ENCODE data around the gene SIAH2.

GRCh38 chr3:150747886-150748683 lies 14.9 kb downstream of the SIAH2 start:
- no peak for TF ChIP-seq EZH2 (optimal IDR thresholded peaks at IDR 0.05; ENCODE audit: low read depth, low read length)
- TF ChIP-seq CTCF (IDR thresholded peaks at IDR 0.05; ENCODE audit: low read length) = no peak

Data from MM.1S (cell line).